NCI-H446 treated with DMSO at 0.1 percent for 48 hours (cell line): ENCODE measurements around the gene TTC39B.

Experiments
- DNase-seq: peaks from one replicate; lab custom pipeline; 2025; lab: John Stamatoyannopoulos, UW

TTC39B gene

GRCh38 chr9:15304632-15305031 lies 2.4 kb downstream of the TTC39B start:
- DNase-seq, result no peak

- no peak for DNase-seq
Measured at GRCh38 chr9:15300218-15300617, 6.8 kb downstream of the TTC39B start.

DNA sequence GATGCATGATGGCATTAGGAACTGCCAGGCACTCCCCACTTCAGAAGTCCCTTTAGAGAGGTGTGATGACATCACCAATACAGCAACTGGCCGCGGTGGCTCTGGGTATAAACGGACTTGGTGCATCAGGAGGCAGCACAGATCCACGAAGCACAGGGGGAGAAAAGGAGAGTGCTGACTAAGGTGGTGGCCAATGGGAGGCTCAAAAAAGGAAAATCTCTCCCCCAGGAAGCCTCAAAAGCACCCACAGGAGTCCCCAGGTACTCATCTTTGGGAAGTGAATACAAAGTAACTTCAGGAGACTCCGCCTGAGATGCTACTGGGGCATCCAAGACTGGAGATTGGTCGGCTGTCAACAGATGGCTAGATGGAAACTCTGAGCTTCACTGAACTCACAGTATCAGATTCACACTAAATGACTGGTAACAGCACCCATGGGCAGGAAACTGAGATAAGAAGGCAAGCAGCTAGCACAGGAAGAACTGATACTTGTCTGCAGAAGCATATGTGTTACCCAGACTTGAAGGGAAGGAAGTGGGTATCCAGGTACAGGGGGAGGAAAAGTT lies 7.6 kb downstream of the TTC39B start:
- no peak for DNase-seq

DNA sequence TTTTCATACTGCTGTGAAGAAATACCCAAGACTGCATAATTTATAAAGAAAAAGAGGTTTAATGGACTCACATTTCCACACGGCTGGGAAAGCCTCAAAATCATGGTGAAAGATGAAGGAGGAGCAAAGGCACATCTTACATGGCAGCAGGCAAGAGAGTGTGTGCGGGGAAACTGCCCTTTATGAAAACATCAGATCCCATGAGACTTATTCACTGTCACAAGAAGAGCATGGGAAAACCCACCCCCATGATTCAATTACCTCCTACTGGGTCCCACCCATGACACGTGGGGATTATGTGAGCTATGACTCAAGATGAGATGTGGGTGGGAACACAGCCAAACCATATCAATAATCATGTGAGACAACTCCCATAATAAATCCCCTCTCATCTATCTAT lies 8.7 kb downstream of the TTC39B start:
- DNase-seq, result no peak

- no peak for DNase-seq
Measured at GRCh38 chr9:15295761-15296405, 11.1 kb downstream of the TTC39B start.

GRCh38 chr9:15294604-15295003 lies 12.4 kb downstream of the TTC39B start:
- no peak for DNase-seq

- DNase-seq, result no peak
Measured at GRCh38 chr9:15293804-15294316, 13.2 kb downstream of the TTC39B start.

- DNase-seq, result no peak
Measured at GRCh38 chr9:15293084-15293483, 13.9 kb downstream of the TTC39B start.

DNA sequence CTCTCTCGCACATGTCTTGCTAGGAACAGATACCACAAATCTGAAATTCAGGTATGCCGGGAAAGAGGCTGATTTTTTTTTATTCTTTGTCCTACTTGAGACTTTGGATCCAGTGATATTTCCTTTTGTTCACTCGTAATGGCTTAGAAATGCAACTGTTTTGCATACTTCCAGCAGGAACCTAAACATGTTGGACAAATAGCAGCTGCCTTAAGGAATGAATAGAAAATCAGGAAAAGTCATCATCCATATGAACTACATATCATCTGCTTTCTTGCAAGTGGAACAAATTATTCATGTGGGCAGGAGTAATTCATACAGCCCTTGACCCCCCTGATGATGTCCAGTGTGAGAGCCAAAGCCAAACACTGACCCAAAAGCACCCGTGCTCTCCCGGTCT lies 17.4 kb downstream of the TTC39B start:
- DNase-seq, result no peak

DNA sequence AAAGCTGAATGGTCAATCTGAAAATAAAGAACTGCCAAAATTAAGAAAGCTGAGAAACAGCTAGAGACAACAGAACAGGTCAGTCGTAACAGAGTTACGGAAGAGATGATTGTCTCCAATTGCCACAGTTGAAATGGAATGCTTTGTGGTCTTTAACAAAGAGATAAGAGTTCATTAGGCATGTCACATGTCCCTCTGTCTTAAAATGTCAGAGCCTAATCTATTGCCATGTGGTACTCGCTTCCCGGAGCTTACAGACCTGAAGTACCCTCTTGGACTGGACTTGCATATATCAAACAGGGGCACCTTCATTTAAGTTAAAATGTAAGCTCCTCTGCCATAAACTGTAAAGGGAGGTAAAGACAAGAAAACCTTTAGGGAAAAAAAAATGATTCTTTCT lies 19.7 kb downstream of the TTC39B start:
- DNase-seq, result no peak

DNA sequence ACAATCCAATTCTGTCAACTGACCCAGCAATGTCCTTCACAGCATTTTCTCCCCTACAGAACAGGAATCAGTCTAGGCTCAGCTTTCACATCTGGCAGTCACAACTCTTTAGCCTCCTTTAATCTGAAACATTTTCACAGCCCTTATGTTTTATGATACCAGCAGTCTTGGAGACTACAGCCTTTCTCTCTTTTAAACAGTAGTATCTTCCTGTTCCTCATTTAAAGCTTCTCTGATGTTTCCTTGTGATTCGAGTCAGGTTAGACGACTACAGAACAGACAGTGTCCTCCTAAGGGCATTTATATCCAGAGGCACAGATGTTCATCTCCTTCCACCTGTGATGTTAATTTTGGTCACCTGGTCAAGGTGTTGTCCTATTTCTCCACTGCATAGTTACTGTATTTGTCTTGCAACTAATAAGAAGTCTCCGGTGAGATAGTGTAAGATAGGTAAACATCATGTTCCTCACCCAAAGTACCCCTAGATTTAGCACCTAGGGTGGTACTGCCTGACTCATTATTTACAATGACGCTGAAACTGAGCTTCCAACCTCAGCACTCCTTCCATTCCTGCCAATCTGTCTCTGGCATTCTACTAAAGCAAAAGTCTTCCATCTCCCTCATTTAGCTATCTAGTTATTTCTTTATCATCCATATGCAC lies 20.7 kb downstream of the TTC39B start:
- no peak for DNase-seq

GRCh38 chr9:15282567-15283285 lies 24.3 kb downstream of the TTC39B start:
- no peak for DNase-seq

DNA sequence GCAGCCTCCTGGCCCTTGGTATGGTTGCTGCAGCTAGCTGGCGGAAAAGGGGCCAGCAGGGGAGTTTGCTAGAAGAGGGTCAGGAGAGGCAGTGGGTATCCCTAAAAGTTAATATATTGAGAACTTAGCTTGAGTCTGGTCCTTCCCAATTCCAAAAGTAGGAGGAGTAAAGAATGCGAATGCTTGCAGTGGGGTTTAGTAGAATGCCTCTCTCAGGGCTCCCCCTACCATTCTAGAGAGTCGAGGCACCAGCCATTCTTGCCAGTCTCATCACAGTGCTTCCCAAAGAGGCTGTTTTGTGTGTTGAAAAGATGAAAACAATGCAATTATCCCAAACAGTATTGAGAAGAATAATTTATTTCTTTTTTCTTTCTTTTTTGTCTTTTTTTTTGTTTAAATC lies 26.4 kb downstream of the TTC39B start:
- DNase-seq, result no peak

GRCh38 chr9:15278839-15279238 lies 28.2 kb downstream of the TTC39B start:
- no peak for DNase-seq

- no peak for DNase-seq
Measured at GRCh38 chr9:15278091-15278687, 28.8 kb downstream of the TTC39B start.

DNA sequence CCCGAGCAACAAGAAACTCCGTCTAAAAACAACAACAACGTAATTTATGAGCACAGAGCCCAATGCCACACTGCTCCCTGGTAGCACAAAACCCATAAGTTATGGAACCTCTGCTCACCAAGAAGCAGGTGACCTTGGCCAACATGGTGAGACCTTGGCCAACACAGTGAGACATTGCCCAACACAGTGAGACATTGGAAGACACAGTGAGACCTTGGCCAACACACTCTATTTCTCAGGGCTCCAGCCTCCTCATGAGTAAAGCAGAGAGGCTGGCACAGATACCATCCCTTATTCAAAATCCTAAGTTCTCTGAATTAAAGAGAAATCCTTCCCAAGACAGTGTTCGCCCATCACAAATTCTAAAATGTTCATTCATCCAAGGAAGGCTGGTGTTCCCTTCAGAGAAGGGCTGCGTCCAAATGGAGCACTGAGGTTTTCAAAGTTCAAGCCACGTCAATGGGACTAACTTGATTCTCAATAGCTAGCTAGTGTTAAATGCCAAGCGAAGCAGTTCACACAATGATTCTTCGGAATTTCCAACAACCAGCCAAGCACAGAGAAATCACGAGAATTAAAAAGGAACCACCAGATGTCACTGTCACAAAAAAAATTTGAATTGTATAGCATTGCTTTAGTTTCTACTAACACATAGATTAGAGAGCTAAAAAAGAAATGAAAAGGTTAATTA lies 29.5 kb downstream of the TTC39B start:
- DNase-seq, result no peak

- DNase-seq, result no peak
Measured at GRCh38 chr9:15276328-15276938, 30.6 kb downstream of the TTC39B start.

GRCh38 chr9:15274425-15274824 lies 32.6 kb downstream of the TTC39B start:
- DNase-seq, result no peak

DNA sequence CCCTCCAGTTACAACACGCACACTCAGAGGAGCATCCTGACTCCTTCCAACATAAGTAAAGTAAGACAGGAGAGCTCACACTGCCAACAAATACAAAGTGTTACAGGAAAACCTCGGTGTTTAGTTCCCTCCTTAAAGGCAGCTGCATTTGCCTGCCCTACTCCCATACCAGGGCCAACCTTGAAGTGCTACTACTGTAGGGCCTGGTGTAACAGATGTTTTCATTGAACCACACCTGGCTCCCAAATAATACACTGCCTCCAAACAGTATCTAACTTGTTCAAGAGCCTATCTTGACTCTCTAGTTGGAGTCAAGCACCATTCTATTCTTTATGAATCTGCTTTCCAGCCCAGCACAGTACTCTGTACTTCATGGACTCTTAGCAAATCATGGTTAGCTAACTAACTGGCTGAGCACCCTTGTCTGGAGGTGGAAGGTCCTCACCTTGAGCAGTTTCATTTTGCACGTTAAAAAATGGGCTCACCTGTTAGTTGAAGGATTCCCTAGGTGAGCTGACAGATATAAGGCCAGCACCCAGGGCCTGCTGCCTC lies 34.6 kb downstream of the TTC39B start:
- DNase-seq, result no peak

DNA sequence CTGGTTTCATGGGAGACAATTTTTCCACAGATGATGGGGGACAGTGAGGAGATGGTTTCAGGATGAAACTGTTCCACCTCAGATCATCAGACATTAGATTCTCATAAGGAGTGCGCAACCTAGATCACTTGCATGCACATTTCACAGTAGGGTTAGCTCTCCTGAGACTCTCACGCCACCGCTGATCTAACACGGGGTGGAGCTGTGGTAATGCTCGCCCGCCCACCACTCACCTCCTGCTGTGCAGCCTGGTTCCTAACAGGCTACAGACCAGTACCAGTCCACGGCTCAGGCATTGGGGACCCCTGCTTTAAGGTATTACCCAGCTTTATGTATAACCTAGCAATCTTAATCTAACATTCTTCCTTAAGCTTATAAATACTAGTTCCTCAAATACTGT lies 35.6 kb downstream of the TTC39B start:
- no peak for DNase-seq

DNA sequence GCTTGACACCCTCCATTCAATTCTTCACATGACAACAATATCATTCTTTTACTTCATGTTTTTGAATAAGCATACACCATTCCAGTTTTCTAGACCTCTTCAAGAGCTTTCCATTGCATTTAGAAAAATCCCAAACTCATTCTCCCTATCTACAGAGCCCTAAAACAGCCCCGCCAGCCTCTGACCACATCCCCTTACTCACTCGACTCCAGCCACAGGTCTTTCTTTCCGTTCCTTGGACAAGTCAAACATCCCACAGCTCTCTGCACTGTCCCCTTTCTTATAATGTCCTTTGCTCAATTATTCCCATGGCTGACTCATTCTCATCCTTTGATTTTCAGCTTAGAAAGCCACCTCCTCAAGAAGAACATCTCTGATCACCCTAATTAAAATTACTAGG lies 38.2 kb downstream of the TTC39B start:
- no peak for DNase-seq
